Ascending aorta (tissue), 2 donors: Measurements from ENCODE around the gene SF3A2. TPM values are rescaled to one million over a fixed set of nuclear protein-coding genes. Genes with fewer than 3 reads are reported as not detected.
A peak's percentile ranks its signal among the peaks of the same experiment; 100 is the strongest.
"Not testable (repeated sequence)": the region's sequence is repeated elsewhere in the genome, so short reads cannot be mapped to it uniquely, and the experiment has no call there.

ENCODE experiments used
- DNase-seq, 2 donors: peaks; one replicate each; pipeline ENCODE4 v3.0.0-alpha.2; 2019; ENCODE audit warnings: low spot score in 2 of 2
- H3K27ac ChIP-seq, 2 donors: fragments of 200-600 bp; sonication (generic); one replicate each; pipeline ENCODE4 v1.5.1; 2016 to 2017; ENCODE audit warnings: mild to moderate bottlenecking in 1 of 2
- H3K27me3 ChIP-seq: fragments of 200-600 bp; sonication (generic); one replicate; pipeline ENCODE4 v1.5.1; 2017
- H3K36me3 ChIP-seq, 2 donors: fragments of 200-600 bp; sonication (generic); one replicate each; pipeline ENCODE4 v1.5.1; 2016
- H3K4me1 ChIP-seq, 2 donors: fragments of 200-600 bp; sonication (generic); one replicate each; pipeline ENCODE4 v1.5.1; 2016 to 2017; ENCODE audit warnings: mild to moderate bottlenecking in 1 of 2
- H3K4me3 ChIP-seq, 2 donors: fragments of 200-600 bp; sonication (generic); one replicate each; pipeline ENCODE4 v1.5.1; 2016 to 2017; ENCODE audit warnings: mild to moderate bottlenecking in 1 of 2
- H3K9me3 ChIP-seq, 2 donors: fragments of 200-600 bp; sonication (generic); one replicate each; pipeline ENCODE4 v1.5.1; 2016
- CTCF ChIP-seq, 3 experiments: fragments of 200-600 bp in 2 of 3; fragments of 450-650 bp in 1 of 3; sonication (generic) in 2 of 3; IDR thresholded peaks; one replicate each; pipeline ENCODE4 v1.5.1; 2016 to 2019; ENCODE audit warnings: antibody characterized with exemption in 3 of 3, mild to moderate bottlenecking in 1 of 3, moderate library complexity in 1 of 3
- intact Hi-C: fragments of 100-400 bp; cut with DNase I; formaldehyde crosslinking; loops from one replicate; pipeline ENCODE4 v1.15.1; 2023
- total RNA-seq: library from RNA; depleted of rRNA; stranded (reverse); fragments of >200 nt; gene quantifications from one replicate; pipeline ENCODE4 v1.1.0, GENCODE V29; 2016

SF3A2 gene
- total RNA-seq, 1 donor from 2014 or later: 21.3 TPM

- H3K9me3 ChIP-seq: no peaks in the 10 kb centered on the region
- H3K4me1 ChIP-seq: no peaks in the 10 kb centered on the region
- H3K4me3 ChIP-seq: no peak overlapping the region
- H3K27me3 ChIP-seq: no peaks in the 10 kb centered on the region
- peaks cover 59 to 60% of the 10 kb centered on the region in 2 donors for H3K36me3 ChIP-seq
- DNase-seq: no peak
- TF ChIP-seq CTCF (IDR thresholded peaks at IDR 0.05): no peak
- intact Hi-C loops: no loop called here
- H3K27ac ChIP-seq: no peak overlapping the region
Observed at GRCh38 chr19:2195914-2196313, 40.7 kb upstream of the SF3A2 start.

DNA sequence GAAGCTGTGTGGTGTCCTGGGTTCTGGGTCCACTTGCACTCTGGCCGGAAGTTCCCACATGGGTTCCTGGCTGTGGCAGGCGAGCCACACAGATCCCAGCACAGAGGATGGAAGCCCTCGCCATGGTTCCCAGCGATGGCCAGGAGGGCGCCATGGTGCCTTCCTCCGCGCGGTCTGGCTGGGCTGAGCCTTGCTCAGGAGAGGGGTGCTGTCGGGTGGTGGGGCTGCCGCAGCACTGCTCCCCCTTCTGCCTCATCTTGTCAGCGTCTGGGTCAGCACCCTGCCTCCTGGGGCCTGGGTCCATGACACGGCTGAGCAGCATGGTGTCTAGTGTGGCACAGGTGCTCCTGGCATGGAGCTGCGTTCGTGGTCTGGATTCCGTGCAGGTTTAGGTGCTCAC, 39.4 kb upstream of the SF3A2 start:
- Histone ChIP-seq H3K4me3 (no peak overlapping the region), H3K27ac (no peak overlapping the region), H3K4me1 (no peaks in the 10 kb centered on the region), H3K9me3 (no peaks in the 10 kb centered on the region), H3K27me3 (no peaks in the 10 kb centered on the region), H3K36me3 (peaks cover 46 to 55% of the 10 kb centered on the region in 2 donors)
- TF ChIP-seq CTCF (IDR thresholded peaks at IDR 0.05): no peak
- DNase-seq: no peak
- intact Hi-C loops: no loop called here

DNA sequence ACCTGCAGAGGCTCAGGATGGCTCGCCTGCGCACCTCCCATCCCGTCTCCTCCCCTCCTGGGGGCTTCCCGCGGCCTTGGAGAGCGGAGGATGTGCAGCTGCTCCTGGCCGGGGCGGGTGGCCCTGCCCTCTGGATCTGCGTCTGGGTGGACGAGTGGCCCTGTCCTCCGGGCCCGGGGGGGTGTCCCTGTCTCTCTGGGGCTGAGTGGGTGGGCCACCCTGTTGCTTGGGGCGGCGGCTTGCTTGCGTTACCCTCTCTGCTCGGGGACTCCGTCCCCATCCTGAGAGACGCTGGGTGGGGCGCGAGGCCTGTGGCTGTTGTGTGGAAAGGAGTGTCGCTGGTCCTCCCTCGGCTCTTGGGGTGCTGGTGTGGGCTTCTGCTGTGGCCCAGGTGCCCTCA, 38.3 kb upstream of the SF3A2 start:
- no peak overlapping the region for H3K27ac ChIP-seq
- H3K36me3 ChIP-seq: peaks cover 46 to 60% of the 10 kb centered on the region in 2 donors
- H3K4me3 ChIP-seq: no peak overlapping the region
- no peaks in the 10 kb centered on the region for H3K9me3 ChIP-seq
- intact Hi-C loops: no loop called here
- H3K27me3 ChIP-seq: no peaks in the 10 kb centered on the region
- DNase-seq: no peak
- H3K4me1 ChIP-seq: no peaks in the 10 kb centered on the region
- TF ChIP-seq CTCF (IDR thresholded peaks at IDR 0.05): no peak

DNA sequence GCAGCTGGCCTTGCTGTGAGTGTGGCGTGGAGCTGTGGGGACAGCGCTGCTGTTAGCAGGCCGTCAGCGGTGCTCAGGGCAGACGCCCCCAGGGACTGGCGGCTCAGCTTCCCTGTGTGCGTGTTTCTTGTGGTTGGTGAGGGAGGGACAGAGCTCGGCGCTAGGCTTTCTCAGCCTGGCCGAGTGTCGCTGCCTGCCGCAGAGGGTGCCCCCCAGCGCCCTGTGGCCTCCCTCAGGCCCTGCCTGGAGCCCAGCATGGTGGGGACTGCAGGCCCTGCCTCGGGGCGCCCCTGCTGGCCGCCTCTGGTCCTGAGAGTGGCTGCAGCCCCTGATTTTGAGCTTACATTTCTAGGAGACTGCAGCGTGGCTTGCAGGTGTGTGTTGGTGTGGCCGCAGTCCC, 37.4 kb upstream of the SF3A2 start:
- no peak overlapping the region for H3K4me3 ChIP-seq
- intact Hi-C loops: no loop called here
- peak in 2 of 3 experiments; percentile 19 to 50 for TF ChIP-seq CTCF (IDR thresholded peaks at IDR 0.05)
- DNase-seq: no peak
- no peaks in the 10 kb centered on the region for H3K27me3 ChIP-seq
- H3K27ac ChIP-seq: no peak overlapping the region
- H3K9me3 ChIP-seq: no peaks in the 10 kb centered on the region
- peaks cover 37 to 61% of the 10 kb centered on the region in 2 donors for H3K36me3 ChIP-seq
- no peaks in the 10 kb centered on the region for H3K4me1 ChIP-seq

DNA sequence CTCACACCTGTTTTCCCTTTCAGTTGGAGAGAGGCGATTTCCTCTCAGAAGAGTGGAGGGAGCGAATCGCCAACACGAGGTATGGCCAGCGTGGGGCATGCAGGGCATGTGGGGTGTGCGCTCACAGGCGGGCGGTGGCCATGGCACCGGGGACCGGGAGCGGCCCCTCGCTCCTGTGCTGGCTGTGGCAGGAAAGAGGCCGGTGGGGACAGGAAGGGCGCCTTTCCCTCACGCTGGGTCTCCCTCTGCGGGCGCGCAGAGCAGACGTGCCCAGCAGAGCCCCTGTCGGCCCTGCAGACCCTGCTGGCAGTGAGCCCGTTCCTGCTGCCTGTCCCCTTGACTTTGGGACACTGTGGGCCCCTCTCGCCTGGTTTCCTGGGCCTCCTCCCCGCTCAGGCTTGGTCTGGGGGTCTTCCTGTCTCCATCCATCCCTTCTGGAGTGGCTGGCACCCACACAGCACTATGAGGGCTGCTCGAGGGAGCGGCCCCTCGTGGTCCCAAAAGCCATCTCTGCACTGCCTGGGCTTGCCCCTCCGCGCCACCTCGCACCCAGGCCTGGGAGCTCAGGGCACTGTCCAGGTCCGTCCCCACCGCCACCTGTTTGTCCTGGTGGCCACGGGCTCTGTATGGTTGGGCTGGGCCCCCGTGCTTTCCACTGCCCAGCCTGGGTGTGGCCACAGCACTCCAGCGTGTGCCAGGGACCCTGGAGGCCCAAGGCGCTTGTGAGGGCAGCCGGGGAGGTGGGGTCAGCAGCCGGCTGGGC, 36.6 kb upstream of the SF3A2 start:
- intact Hi-C loops: no loop called here
- TF ChIP-seq CTCF (IDR thresholded peaks at IDR 0.05): no peak
- Histone ChIP-seq H3K27me3 (no peaks in the 10 kb centered on the region), H3K9me3 (no peaks in the 10 kb centered on the region), H3K36me3 (peaks cover 28 to 52% of the 10 kb centered on the region in 2 donors), H3K27ac (no peak overlapping the region), H3K4me1 (no peaks in the 10 kb centered on the region), H3K4me3 (no peak overlapping the region)
- no peak for DNase-seq

- H3K36me3 ChIP-seq: peaks cover 23 to 45% of the 10 kb centered on the region in 2 donors
Observed at GRCh38 chr19:2200624-2201294, 35.9 kb upstream of the SF3A2 start.

More at GRCh38 chr19:2200624-2201294, 35.9 kb upstream of the SF3A2 start:
- H3K9me3 ChIP-seq, H3K4me3 ChIP-seq, DNase-seq, H3K27ac ChIP-seq, H3K4me1 ChIP-seq, intact Hi-C loops, H3K27me3 ChIP-seq: not testable (repeated sequence)
